GM19035 (cell line): ENCODE results near the gene FOXP3.
"Not testable (repeated sequence)": the region's sequence is repeated elsewhere in the genome, so short reads cannot be mapped to it uniquely, and the experiment has no call there.

Experiments used
- ATAC-seq: cut with Tn5 transposase; IDR thresholded peaks from one replicate; pipeline ENCODE4 v1.9.1; 2021; ENCODE audit not compliant: unreplicated experiment

The FOXP3 gene

GRCh38 chrX:49264460-49264859 lies at the start of gene FOXP3:
Gene FOXP3, minus strand, starts transcription at chrX:49264710. Its CDS starts 6,205 bp downstream, at chrX:49258505.
- no peak for ATAC-seq

GRCh38 chrX:49312176-49312575 lies 47.7 kb upstream of the FOXP3 start:
- ATAC-seq, result no peak

GRCh38 chrX:49310371-49310770 lies 45.9 kb upstream of the FOXP3 start:
- no peak for ATAC-seq

- ATAC-seq, result no peak
Observed at GRCh38 chrX:49309401-49309981, 45.0 kb upstream of the FOXP3 start.

DNA sequence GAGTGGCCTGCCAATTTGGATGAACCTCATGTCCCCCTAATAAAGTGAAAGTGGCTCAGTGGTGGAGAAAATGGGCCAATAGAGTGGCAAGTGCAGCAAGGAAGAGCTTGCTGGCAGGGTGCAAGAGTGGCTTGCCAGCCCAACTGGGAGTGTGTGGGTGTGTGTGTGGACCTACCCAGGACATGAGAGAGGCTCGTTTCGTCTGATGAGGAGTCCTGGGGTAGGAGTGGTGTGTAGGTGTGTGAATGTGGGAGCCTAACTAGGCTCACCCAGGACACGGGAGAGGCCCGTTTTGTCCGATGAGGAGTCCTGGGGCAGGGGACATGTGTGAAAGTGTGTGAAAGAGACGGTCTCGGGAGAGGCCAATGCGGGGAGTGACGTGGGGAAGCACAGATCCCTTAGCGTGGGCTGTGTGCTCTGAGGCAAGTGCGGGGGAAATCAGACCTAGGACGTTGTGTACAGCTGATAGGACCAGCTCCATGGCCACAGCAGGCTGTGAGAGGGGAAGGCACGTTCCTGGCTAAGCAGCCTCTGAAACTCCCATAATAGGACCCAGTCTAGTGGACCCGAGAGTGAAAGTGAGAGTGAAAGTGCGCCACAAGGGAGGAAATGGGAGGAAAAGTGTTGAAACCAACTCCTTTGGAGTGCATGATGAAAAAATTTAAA lies 44.2 kb upstream of the FOXP3 start:
- ATAC-seq, result no peak

DNA sequence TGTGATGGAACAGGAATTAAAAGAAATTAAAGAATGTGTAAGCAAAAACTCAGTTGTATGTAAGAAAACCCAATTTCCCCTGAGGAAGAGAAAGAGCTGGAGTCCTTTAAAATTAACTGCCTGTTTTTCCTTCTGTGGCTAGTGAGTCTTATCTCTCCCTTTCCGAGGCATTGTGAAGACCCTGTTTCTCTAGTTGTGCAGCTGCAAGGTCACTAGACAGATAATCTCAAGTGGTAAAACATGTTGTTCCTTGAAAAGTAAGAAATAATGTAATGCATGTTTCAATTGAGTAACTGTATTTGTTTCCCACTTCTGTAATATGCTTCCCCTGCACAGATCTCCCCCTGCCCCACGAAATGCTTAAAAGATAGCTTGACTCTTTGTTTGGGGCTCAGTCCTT lies 43.3 kb upstream of the FOXP3 start:
- ATAC-seq, result not testable (repeated sequence)

DNA sequence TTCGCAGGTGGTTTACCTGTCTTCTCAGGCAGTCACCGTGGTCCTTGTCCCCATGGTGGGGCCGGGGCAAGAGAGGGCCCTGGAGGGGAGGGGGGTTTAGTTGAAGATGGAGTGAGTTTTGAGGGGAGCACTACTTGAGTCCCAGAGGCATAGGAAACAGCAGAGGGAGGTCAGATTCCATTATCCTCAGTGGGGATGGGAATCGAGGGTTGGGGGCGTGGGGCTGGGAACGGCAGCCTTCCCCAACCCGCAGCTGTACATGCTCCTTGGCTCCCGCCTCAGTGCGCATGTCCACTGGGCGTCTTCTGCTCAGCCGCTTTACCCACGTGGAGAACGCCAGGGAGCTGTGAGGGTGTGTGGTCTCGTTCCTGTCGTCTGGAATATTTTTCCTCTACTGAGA lies 38.8 kb upstream of the FOXP3 start, which contains the start of gene GAGE10:
TSS of gene GAGE10 (plus strand) at position 301 of the 400 bp plus-strand sequence. CDS start 1,214 bp downstream, outside the sequence.
- no peak for ATAC-seq

- ATAC-seq, result no peak
Observed at GRCh38 chrX:49300703-49301102, 36.2 kb upstream of the FOXP3 start.

DNA sequence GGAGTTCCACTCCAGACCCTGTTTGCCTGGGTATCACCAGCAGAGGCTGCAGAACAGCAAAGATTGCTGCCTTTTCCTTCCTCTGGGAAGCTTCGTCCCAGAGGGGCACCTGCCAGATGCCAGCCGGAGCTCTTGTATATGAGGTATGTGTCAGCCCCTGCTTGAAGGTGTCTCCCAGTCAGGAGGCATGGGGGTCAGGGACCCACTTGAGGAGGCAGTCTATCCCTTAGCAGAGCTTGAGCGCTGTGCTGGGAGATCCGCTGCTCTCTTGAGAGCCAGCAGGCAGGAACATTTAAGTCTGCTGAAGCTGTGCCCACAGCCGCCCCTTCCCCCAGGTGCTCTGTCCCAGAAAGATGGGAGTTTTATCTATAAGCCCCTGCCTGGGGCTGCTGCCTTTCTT lies 34.8 kb upstream of the FOXP3 start:
- ATAC-seq, result not testable (repeated sequence)

GRCh38 chrX:49292400-49293362 lies 28.2 kb upstream of the FOXP3 start:
- no peak for ATAC-seq

- peak; percentile 58 for ATAC-seq
Observed at GRCh38 chrX:49291615-49292337, 27.3 kb upstream of the FOXP3 start.

DNA sequence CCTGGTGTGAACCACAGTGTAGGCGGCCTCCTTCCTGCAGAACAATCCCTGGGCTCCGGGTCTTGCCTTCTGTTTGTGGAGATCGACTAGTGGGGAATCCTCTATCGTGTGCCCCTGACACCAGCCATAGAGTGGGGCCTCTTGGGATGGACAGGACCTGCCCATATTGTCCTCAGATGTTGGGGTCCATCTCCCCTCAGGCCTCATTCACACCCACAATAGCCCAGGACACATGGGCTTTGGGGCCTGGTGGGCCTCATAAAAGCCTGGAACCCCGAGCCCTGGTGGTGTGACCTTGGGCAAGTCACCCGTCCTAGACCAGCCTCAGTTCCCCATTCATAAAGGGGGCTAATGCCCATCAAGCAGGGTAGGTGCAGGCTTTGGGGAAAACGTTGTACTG lies 25.7 kb upstream of the FOXP3 start:
- no peak for ATAC-seq

GRCh38 chrX:49287665-49288064 lies 23.2 kb upstream of the FOXP3 start:
- no peak for ATAC-seq

GRCh38 chrX:49286581-49286980 lies 22.1 kb upstream of the FOXP3 start:
- no peak for ATAC-seq

DNA sequence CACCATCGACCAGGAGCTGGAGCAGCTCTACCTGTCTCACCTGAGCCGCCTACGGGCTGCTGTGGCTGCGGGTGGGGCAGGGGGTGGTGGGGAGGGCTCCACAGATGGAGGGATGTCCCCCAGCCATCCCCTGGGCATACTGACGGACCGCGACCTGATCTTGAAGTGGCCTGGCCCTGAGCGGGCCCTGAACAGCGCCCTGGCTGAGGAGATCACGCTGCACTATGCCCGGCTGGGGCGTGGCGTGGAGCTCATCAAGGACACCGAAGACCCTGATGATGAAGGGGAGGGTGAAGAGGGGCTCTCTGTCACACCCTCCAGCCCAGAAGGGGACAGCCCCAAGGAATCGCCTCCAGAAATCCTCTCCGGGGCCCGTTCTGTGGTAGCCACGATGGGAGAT lies 21.6 kb upstream of the FOXP3 start:
- no peak for ATAC-seq

GRCh38 chrX:49284212-49284611 lies 19.7 kb upstream of the FOXP3 start:
- ATAC-seq, result no peak

DNA sequence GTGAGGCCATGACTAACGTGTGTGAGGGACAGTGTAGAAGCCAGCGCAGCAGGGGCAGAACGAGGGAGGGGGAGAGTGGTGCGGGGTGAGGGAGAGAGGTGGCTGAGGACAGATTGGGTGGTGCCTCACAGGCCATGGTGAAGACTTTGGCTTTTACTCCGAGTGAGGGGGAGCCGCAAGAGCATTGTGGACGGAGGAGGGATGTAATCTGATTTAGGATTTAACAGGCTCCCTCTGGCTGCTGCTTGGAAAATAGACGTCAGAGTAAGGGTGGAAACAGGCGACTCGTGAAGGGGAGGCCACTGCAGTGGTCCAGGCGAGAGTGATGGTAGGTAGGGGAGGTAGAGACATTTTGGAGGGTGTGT lies 18.1 kb upstream of the FOXP3 start:
- no peak for ATAC-seq

GRCh38 chrX:49278081-49278480 lies 13.6 kb upstream of the FOXP3 start:
- no peak for ATAC-seq

- no peak for ATAC-seq
Observed at GRCh38 chrX:49277535-49277830, 13.0 kb upstream of the FOXP3 start.

- no peak for ATAC-seq
Observed at GRCh38 chrX:49276671-49277534, 12.4 kb upstream of the FOXP3 start.
